ENCODE measurements around the gene ZNHIT3.
A peak's percentile ranks its signal among the peaks of the same experiment; 100 is the strongest.

The ZNHIT3 gene

DNA sequence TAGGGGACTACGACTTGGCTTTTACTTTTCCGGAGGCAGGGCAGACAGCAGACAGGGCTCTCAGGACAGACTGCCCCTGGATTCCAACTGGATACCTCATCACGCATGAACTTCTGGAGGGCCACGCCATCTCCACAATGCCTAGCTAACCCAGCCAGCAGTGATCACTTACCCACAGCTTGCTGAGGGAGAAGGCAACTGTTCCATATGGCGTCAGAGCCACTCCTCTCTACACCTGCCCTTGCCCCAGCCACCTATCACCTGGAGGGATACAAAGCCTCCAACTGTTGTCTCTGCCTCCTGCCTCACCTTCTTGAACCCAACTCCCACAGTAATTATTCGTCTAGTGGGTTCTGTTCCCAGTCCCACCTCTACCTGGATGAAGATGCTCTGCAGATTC, 39.4 kb downstream of the ZNHIT3 start:
- WGBS, 2 experiments: 94 to 95% methylated on average over 6 of the region's 6 CpGs
- Histone ChIP-seq H3K27ac (ENCODE audit: insufficient read depth, low read depth, low read length, poor library complexity, severe bottlenecking) (no peak overlapping the region), H3K9me3 (ENCODE audit: control insufficient read depth, low read length) (no peaks in the 10 kb centered on the region), H3K27me3 (ENCODE audit: control insufficient read depth, insufficient read depth, low read length, poor library complexity, severe bottlenecking) (no peaks in the 10 kb centered on the region), H3K36me3 (ENCODE audit: control insufficient read depth, insufficient read depth, low read length) (peaks cover 29% of the 10 kb centered on the region), H3K4me3 (ENCODE audit: insufficient read depth, low read depth, low read length) (no peak overlapping the region), H3K4me1 (ENCODE audit: control insufficient read depth, insufficient read depth, low read length) (no peaks in the 10 kb centered on the region)

DNA sequence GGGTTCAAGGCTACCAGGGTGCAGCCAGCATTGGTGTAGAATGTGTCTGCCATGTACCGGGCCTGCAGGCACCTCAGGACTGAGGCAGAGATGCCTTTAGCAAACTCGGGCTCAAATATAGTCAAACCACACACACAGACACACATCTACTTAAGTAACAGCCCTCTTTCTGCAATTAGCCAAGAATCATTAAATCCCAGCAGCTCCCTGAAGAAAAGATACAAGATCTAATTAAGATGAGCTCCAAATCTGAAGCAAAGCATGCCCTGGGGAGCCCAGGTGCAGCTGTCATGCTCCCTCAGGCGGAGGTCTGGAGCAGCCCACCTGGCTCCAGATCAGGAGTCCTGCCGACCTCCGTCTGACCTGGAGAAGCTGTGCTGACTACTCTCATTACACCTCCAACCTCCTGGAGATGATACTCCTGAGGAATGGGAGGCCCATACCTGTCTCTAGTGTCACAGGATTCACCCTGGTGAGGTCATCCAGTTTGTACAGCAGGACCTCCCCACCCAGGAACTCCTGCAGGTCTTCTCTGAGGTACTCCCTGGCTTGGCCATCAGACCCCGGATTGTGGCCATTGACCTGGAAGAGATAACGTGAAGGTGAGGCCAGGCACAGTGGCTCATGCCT, 41.3 kb downstream of the ZNHIT3 start:
- H3K4me3 ChIP-seq (ENCODE audit: insufficient read depth, low read depth, low read length): no peak overlapping the region
- H3K27ac ChIP-seq (ENCODE audit: insufficient read depth, low read depth, low read length, poor library complexity, severe bottlenecking): no peak overlapping the region
- peaks cover 41% of the 10 kb centered on the region for H3K36me3 ChIP-seq (ENCODE audit: control insufficient read depth, insufficient read depth, low read length)
- H3K27me3 ChIP-seq (ENCODE audit: control insufficient read depth, insufficient read depth, low read length, poor library complexity, severe bottlenecking): no peaks in the 10 kb centered on the region
- H3K4me1 ChIP-seq (ENCODE audit: control insufficient read depth, insufficient read depth, low read length): no peaks in the 10 kb centered on the region
- 95 to 96% methylated on average over 7 of the region's 7 CpGs for WGBS, 2 experiments
- no peaks in the 10 kb centered on the region for H3K9me3 ChIP-seq (ENCODE audit: control insufficient read depth, low read length)

DNA sequence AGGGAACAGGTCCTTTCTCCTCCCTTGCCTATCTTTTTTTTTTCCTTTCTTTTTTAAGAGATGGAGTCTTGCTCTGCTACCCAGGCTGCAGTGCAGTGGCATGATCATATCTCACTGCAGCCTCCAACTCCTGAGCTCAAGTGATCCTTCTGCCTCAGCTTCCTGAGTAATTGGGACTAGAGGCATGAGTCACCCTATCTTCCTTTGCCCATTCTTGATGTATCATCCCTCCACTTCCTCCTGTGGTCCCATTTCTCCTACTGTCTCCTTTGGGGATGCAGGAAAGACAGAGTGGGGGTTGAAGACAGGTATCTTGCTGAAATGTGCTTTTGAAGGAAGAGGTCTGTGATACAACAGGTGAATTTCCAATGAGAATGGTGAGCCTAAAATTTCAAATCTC, 42.6 kb downstream of the ZNHIT3 start:
- H3K9me3 ChIP-seq (ENCODE audit: control insufficient read depth, low read length): no peaks in the 10 kb centered on the region
- peaks cover 44% of the 10 kb centered on the region for H3K36me3 ChIP-seq (ENCODE audit: control insufficient read depth, insufficient read depth, low read length)
- H3K27ac ChIP-seq (ENCODE audit: insufficient read depth, low read depth, low read length, poor library complexity, severe bottlenecking): no peak overlapping the region
- H3K27me3 ChIP-seq (ENCODE audit: control insufficient read depth, insufficient read depth, low read length, poor library complexity, severe bottlenecking): no peaks in the 10 kb centered on the region
- no peak overlapping the region for H3K4me3 ChIP-seq (ENCODE audit: insufficient read depth, low read depth, low read length)
- peaks cover 6% of the 10 kb centered on the region for H3K4me1 ChIP-seq (ENCODE audit: control insufficient read depth, insufficient read depth, low read length)

DNA sequence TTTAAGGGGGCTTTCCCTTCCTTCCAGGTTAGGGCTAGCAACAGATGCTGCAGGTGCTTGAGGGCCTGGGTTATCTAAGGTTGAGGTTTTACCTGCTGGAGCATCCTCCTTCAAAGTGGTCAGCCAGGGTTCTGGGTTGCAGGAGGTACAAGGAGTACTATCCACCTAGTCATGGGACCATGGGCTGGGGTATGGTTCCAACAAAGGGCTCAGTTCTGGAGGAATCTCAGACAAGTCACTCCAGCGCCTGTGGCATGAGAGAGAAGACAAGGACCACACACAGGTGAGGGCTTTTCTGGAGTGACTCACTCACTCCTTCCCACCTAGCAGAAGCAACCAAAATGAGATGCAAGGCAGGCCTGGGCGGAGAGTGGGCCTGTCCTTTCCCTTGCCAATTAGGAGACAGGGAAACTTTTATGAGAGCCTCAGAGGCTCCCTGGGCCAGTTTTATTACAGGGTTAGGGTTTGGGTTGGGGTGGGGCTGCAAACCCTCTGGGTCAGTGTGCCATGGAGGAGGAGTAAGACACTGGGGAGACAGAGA, 46.0 kb downstream of the ZNHIT3 start:
- 90 to 97% methylated on average over 2 of the region's 2 CpGs for WGBS, 2 experiments
- Histone ChIP-seq H3K27ac (ENCODE audit: insufficient read depth, low read depth, low read length, poor library complexity, severe bottlenecking) (no peak overlapping the region), H3K4me1 (ENCODE audit: control insufficient read depth, insufficient read depth, low read length) (peaks cover 6% of the 10 kb centered on the region), H3K9me3 (ENCODE audit: control insufficient read depth, low read length) (no peaks in the 10 kb centered on the region), H3K36me3 (ENCODE audit: control insufficient read depth, insufficient read depth, low read length) (peaks cover 32% of the 10 kb centered on the region), H3K27me3 (ENCODE audit: control insufficient read depth, insufficient read depth, low read length, poor library complexity, severe bottlenecking) (no peaks in the 10 kb centered on the region), H3K4me3 (ENCODE audit: insufficient read depth, low read depth, low read length) (no peak overlapping the region)

DNA sequence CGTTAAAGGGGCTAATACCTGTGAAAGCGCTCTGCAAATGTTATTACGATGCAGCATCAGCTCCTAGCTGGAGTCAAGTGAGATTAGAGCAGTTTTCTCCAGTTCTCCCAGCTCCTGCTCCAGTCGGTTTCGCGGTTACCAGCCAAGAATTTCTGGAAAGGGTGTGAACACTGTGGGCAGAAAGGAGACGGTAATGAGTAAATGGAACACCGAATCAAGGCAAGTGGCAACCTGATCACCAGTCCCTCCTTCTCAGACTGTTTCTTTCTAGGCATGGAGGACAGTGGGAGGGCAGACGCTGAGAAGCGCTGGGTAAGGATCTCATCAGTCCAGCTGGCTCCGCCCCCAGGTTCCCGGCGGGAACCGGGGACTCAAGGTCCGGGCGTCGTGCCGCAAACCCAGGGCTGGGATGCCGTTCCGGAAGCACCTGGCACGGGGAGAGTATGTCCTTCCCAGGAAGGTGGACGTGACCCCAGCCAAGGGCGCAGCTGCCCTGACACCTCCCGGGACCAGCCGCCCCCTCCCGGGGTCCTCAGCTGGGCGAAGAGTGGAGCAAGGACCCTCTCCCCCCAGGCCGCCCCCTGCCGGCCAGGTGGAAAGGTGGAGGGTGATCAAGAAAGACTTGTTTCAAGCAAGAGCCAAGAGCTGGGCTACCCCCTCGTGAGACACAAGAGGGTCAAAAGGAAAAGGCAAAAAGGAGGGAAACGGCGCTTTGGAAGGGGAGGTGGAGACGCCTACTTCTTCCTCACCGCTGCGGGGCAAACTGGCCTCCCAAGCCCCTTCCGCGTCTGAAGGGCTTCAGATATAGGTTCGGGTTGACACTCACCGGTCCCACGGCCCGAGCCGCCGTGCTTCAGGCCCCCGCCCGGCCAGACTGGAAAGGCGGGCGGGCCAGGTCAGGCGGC, 47.7 kb downstream of the ZNHIT3 start:
- H3K27ac ChIP-seq (ENCODE audit: insufficient read depth, low read depth, low read length, poor library complexity, severe bottlenecking): peak overlapping the region; percentile 95
- no peaks in the 10 kb centered on the region for H3K9me3 ChIP-seq (ENCODE audit: control insufficient read depth, low read length)
- peaks cover 40% of the 10 kb centered on the region for H3K36me3 ChIP-seq (ENCODE audit: control insufficient read depth, insufficient read depth, low read length)
- WGBS, 2 experiments: 10% methylated on average over 48 of the region's 48 CpGs
- H3K27me3 ChIP-seq (ENCODE audit: control insufficient read depth, insufficient read depth, low read length, poor library complexity, severe bottlenecking): no peaks in the 10 kb centered on the region
- H3K4me1 ChIP-seq (ENCODE audit: control insufficient read depth, insufficient read depth, low read length): peaks cover 6% of the 10 kb centered on the region
- peak overlapping the region; percentile 90 for H3K4me3 ChIP-seq (ENCODE audit: insufficient read depth, low read depth, low read length)

DNA sequence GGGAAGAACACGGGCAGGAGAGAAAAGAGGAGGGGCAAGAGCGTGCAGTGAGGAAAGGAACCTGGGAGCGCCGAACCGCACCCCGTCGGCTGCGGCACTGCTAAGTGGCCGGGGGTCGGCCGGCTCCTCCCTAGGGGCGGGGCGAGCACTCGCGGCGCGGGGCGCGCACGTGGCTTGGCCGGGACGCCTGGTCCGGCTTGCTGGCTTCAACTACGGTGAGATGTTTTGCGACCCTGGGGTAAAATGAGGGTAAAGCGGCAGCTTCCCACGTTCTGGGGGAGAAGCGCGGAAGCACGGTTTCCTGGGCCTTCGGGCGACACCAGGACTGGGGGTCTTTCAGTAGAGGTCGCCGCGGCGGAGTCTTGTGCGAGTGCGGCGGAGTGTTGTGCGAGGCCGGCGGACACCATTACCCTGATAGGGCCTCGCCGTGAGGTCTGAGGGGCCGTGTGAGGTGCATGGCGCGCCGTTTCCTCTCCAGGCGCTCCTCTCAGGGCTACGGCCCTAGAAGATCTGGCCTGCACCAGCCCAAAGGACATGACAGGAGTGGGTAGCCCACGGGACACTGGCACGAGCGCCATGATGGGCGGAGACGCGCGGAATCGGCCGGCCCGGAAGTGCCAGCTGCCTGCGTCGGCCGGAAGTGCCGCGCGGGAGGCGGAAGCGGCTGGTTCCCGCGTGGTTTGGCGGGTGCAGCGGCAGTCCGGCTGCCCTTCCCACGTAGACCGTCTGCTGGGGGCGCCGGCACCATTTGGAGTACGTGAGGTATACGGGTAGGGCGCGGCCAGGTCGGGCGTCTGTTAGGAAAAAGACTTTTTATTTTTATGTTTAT, 48.6 kb downstream of the ZNHIT3 start, which contains the start of the genes MYO19 and PIGW:
TSS of gene MYO19 (minus strand) at position 29 of the 829 bp plus-strand sequence. CDS start 2,330 bp downstream, outside the sequence.
TSS of gene PIGW (plus strand) at position 148 of the 829 bp plus-strand sequence. CDS start 2,115 bp downstream, outside the sequence.
- Histone ChIP-seq H3K9me3 (ENCODE audit: control insufficient read depth, low read length) (no peaks in the 10 kb centered on the region), H3K4me1 (ENCODE audit: control insufficient read depth, insufficient read depth, low read length) (peaks cover 6% of the 10 kb centered on the region), H3K27ac (ENCODE audit: insufficient read depth, low read depth, low read length, poor library complexity, severe bottlenecking) (peak within 1 kb of the TSS; percentile 95), H3K36me3 (ENCODE audit: control insufficient read depth, insufficient read depth, low read length) (peaks cover 40% of the 10 kb centered on the region), H3K27me3 (ENCODE audit: control insufficient read depth, insufficient read depth, low read length, poor library complexity, severe bottlenecking) (no peaks in the 10 kb centered on the region), H3K4me3 (ENCODE audit: insufficient read depth, low read depth, low read length) (peak within 1 kb of the TSS; percentile 90)
- WGBS, 2 experiments: 0% methylated on average over 83 of the region's 83 CpGs

DNA sequence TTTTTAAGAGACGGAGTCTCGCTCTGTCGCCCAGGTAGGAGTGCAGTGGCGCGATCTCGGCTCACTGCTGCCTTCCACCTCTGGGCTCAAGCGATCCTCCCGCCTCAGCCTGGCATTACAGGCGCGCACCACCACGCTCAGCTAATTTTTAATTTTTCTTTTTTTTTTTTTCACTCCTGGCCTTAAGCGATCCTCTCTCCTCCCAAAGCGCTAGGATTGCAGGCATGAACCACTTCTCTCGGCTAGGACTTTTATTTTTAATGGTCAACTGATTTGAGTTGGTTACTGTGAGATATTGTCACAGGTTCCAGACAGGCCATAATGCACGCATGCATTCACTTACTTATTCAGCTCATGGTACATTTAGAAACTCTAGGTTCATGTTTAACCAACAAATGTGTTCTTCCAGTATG, 49.2 kb downstream of the ZNHIT3 start:
- no peaks in the 10 kb centered on the region for H3K27me3 ChIP-seq (ENCODE audit: control insufficient read depth, insufficient read depth, low read length, poor library complexity, severe bottlenecking)
- WGBS, 2 experiments: 18 to 20% methylated on average over 13 to 15 of the region's 15 CpGs
- peaks cover 40% of the 10 kb centered on the region for H3K36me3 ChIP-seq (ENCODE audit: control insufficient read depth, insufficient read depth, low read length)
- peak overlapping the region; percentile 90 for H3K4me3 ChIP-seq (ENCODE audit: insufficient read depth, low read depth, low read length)
- H3K4me1 ChIP-seq (ENCODE audit: control insufficient read depth, insufficient read depth, low read length): peaks cover 6% of the 10 kb centered on the region
- H3K27ac ChIP-seq (ENCODE audit: insufficient read depth, low read depth, low read length, poor library complexity, severe bottlenecking): peak overlapping the region; percentile 95
- no peaks in the 10 kb centered on the region for H3K9me3 ChIP-seq (ENCODE audit: control insufficient read depth, low read length)

DNA sequence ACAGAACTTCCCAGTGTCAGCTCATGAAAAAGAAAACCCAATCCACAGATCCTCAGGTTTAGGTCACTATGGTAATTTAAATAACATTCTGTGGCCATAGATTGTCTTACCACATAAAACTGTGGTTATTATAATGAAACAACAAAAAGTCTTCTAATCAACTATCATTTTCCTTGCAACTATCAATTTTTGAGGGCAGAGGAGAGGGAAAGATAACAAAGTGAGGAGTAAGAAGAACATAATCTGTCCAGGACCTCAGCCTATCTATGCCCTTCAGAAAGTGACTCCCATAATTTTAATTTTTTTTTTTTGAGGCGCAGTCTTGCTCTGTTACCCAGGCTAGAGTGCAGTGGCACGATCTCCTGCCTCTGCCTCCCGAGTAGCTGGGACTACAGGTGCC, 54.2 kb downstream of the ZNHIT3 start:
- 87 to 96% methylated on average over 3 of the region's 3 CpGs for WGBS, 2 experiments
- no peak overlapping the region for H3K4me3 ChIP-seq (ENCODE audit: insufficient read depth, low read depth, low read length)

DNA sequence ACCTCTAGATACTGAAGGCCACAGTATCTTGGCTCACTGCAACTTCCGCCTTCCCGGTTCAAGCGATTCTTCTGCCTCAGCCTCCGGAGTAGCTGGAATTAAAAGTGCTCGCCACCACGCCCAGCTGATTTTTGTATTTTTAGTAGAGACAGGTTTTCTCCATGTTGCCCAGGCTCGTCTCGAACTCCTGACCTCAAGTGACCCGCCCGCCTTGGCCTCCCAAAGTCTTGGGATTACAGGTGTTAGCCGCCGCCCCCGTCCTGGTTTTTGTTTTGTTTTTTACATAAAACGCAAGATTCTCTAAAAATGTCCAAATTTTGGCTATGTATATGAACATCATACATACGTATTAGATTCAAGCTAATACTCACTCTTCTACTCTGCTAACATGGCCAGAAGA, 56.3 kb downstream of the ZNHIT3 start:
- Histone ChIP-seq H3K4me3 (ENCODE audit: insufficient read depth, low read depth, low read length) (no peak overlapping the region), H3K9me3 (ENCODE audit: control insufficient read depth, low read length) (no peaks in the 10 kb centered on the region), H3K4me1 (ENCODE audit: control insufficient read depth, insufficient read depth, low read length) (peaks cover 12% of the 10 kb centered on the region), H3K36me3 (ENCODE audit: control insufficient read depth, insufficient read depth, low read length) (peaks cover 7% of the 10 kb centered on the region), H3K27me3 (ENCODE audit: control insufficient read depth, insufficient read depth, low read length, poor library complexity, severe bottlenecking) (no peaks in the 10 kb centered on the region), H3K27ac (ENCODE audit: insufficient read depth, low read depth, low read length, poor library complexity, severe bottlenecking) (no peak overlapping the region)
- 91 to 93% methylated on average over 15 of the region's 15 CpGs for WGBS, 2 experiments

More for the DNA sequence above, 54.2 kb downstream of the ZNHIT3 start:
- Histone ChIP-seq H3K27ac (ENCODE audit: insufficient read depth, low read depth, low read length, poor library complexity, severe bottlenecking) (no peak overlapping the region), H3K9me3 (ENCODE audit: control insufficient read depth, low read length) (no peaks in the 10 kb centered on the region), H3K27me3 (ENCODE audit: control insufficient read depth, insufficient read depth, low read length, poor library complexity, severe bottlenecking) (no peaks in the 10 kb centered on the region), H3K4me1 (ENCODE audit: control insufficient read depth, insufficient read depth, low read length) (no peaks in the 10 kb centered on the region), H3K36me3 (ENCODE audit: control insufficient read depth, insufficient read depth, low read length) (peaks cover 18% of the 10 kb centered on the region)

Measured in ectodermal cell (in vitro differentiated cells).